HG03097 (cell line): Measurements from ENCODE around the gene FGD4.
A peak's percentile ranks its signal among the peaks of the same experiment; 100 is the strongest.

ENCODE experiments used
- ATAC-seq: cut with Tn5 transposase; IDR thresholded peaks from one replicate; pipeline ENCODE4 v1.9.1; 2021; ENCODE audit not compliant: unreplicated experiment, low FRiP score

Gene FGD4

GRCh38 chr12:32399370-32400113 lies at the start of gene FGD4:
FGD4 (plus strand) TSS chr12:32399558.
- ATAC-seq, result peak; percentile 91

DNA sequence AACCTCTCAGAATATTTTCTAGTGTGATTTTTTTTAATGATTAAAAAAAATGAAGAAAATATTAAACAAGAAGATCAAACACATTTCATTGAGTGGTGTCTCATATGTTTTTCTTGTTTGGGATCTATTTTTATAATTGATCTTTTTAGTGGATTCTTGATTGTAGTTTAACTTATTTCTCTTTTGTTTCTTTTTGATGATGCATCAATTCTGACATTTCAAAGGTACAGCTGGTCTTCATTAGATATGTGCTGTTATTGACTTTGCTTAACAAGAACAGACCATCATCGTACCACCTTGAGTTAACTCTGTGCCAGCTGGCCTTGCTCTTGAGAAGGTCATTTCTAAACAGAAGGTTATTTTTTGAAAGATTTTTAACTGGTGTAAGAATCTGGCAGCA lies 45.8 kb upstream of the FGD4 start:
- no peak for ATAC-seq

GRCh38 chr12:32357601-32358249 lies 41.6 kb upstream of the FGD4 start:
- no peak for ATAC-seq

GRCh38 chr12:32360956-32361355 lies 38.4 kb upstream of the FGD4 start:
- ATAC-seq, result no peak

DNA sequence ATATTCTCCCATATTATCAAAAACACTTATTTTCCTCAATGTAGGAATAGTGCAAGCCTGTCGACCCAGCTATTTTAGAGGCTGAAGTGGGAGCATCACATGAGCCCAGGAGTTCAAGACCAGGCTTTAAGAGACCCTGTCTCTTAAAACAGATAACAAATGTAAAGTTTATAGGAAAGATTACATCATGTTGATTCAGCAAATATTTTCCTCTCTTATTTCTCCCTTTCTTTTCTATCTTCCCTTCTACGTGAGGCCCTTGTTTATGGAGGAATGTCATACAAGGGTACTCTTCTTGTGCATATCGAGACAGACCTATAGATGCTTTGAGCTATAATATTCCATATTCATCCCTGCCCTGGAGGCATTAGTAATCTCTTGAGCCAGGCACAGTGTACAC lies 36.5 kb upstream of the FGD4 start:
- ATAC-seq, result no peak

GRCh38 chr12:32365473-32366064 lies 33.8 kb upstream of the FGD4 start:
- no peak for ATAC-seq

- ATAC-seq, result no peak
These were observed 32.6 kb upstream of the FGD4 start for GRCh38 chr12:32366714-32367113.

- ATAC-seq, result no peak
These were observed 32.0 kb upstream of the FGD4 start for GRCh38 chr12:32367381-32367780.

GRCh38 chr12:32369202-32369601 lies 30.2 kb upstream of the FGD4 start:
- no peak for ATAC-seq

DNA sequence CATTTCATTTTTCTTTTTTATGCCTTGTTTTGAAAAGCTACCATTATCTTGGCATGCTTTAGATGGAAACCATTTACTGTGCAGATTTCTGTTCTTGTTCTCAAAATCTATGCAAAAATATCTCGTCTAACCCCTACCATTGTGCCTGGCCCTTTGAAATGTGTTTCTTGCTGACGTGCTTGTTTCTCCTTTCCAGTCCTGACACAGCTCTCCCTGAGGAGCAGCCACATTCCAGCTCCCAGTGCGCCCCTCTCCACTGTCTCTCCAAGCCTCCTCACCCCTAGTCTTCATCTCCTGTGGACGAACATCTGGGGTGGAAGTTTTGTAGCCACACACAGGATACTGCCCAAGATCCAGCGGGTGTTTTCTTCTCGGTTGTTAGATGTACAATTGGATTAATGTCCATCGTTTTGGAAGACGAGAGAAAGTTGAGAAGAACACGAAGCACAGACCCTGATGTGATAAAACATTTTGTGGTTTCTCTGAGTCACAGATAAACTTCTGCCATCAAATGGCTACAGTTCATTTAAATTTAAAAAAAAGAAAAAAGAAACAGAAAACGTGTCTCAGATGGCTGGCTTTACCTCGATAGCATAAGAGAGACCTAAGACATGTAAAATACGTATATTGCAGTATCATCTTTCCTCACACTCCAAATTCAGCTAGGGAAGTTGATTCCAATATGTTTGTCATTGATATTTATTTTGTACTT lies 21.9 kb upstream of the FGD4 start:
- ATAC-seq, result no peak

GRCh38 chr12:32379213-32379612 lies 20.1 kb upstream of the FGD4 start:
- ATAC-seq, result no peak

DNA sequence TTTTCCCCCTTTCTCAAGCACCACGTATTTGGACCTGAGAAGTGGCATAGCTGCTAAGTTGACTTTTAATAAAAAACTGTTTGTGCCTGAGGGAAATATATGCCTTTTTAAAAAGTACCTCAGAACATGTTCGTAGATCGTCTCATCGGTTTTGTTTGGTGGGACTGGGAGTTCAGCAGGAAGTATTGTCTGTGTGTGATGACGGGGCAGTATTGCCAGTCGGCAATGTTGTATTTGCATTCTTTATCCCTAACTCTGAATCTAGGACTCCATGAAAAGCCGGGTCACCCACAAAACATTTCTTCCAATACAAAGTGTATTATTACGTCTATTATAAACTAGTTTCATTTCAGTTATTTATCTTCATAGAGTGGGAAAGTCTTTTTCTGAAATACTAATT lies 19.7 kb upstream of the FGD4 start:
- no peak for ATAC-seq

- no peak for ATAC-seq
These were observed 17.1 kb upstream of the FGD4 start for GRCh38 chr12:32382226-32382625.

DNA sequence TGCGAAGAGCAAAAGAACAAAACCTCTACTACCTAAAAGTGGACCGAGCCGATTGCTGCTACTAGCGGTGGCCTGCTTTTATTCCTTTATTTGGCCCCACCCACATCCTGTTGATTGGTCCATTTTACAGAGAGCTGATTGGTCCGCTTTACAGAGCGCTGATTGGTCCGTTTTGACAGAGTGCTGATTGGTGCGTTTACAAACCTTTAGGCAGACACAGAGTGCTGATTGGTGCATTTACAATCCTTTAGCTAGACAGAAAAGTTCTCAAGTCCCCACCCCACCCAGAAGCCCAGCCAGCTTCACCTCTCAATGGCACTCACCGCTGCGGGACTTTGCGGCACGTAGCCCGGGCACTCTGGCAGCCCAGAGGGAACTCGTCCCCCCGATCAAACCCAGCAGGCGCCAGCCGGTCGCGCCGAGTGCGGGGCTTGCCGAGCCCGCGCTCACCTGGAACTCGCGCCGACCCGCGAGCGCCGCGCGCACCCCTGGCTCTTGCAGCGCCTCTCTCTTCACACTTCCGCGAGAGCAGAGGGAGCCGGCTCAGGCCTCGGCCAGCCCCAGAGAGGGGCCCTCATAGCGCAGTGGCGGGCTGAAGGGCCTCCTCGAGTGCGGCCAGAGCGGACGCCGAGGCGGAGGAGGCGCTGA lies 8.7 kb upstream of the FGD4 start:
- no peak for ATAC-seq

GRCh38 chr12:32395026-32395425 lies 4.3 kb upstream of the FGD4 start:
- ATAC-seq, result no peak

- no peak for ATAC-seq
These were observed 1.7 kb upstream of the FGD4 start for GRCh38 chr12:32397696-32398095.

DNA sequence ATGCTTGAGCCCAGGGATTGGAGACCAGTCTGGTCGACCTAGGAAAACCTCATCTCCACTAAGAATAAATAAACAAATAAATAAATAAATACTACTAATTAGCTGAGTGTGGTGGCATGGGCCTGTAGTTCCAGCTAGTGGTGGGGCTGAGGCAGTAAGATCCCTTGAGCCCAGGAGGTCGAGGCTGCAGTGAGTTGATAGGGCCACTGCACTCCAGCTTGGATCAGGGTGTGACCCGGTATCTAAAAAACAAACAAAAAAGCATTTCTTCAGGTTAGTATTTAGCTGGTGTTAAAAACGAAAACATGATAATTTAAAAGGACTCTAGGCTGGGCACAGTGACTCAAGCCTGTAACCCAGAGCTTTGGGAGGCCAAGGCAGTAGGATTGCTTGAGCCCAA lies 1.2 kb upstream of the FGD4 start:
- no peak for ATAC-seq

DNA sequence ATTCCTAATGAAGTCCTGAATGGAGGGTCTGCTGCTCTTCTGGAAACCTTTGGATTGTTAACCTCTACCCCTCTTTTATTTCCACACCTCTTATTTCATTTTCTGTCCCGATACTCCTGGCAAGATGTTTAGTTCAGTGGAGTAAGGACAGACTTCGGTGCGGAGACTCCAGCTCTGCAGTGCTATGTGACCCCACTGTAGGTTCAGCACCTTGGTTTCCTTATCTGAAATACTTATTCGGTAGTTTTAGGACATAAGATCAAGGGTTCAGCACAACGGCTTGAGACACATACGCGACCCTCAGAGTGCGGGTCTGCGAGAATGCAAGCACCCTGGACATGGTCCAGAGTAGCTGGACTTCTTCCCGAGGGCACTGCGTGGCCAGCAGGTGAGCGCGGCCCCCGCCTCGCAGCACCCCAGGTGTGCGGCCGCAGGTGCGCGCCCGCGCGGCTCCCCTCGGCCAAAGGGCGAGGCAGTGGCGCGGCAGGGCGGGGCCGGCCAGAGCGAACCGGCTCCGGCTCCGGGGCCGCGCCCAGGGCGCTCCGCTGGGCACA lies 465 bp upstream of the FGD4 start:
- no peak for ATAC-seq

DNA sequence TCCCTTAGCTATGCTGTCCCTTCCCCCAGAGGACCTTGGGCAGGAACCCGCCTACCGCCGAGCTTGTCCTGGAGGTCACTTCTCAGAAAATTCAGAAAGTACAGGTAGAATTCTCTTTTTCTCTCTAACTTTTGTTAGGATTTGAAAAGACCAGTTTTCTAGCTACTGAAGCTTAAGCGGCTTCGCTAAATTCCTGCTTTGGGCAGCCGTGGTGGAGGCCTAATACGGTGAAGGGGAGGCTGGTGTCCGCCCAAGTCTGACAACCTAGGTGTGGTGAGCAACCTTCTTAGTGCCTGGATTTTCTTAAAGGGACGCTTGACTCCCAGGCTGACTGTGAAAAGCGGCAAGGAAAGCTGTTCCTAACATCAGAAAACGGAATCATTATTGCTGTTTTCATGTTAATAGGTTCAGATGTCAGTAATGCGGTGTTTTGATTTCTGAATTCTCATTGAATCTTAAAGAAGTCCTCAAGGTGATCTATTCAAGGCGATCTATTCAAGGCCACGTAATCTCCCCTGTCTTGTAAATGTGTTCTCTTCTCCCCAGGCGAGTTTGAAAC lies 835 bp downstream of the FGD4 start:
- ATAC-seq, result no peak

GRCh38 chr12:32400866-32401265 lies 1.5 kb downstream of the FGD4 start:
- no peak for ATAC-seq
